ENCODE results near the gene SEMA3A. TPM values are rescaled to one million over a fixed set of nuclear protein-coding genes. Genes with fewer than 3 reads are reported as not detected.

The SEMA3A gene
- total and polyA plus RNA-seq, 2 donors (not counting 1 experiment from before 2014, with no cell fraction given) = 45.2 to 60.8 TPM

DNA sequence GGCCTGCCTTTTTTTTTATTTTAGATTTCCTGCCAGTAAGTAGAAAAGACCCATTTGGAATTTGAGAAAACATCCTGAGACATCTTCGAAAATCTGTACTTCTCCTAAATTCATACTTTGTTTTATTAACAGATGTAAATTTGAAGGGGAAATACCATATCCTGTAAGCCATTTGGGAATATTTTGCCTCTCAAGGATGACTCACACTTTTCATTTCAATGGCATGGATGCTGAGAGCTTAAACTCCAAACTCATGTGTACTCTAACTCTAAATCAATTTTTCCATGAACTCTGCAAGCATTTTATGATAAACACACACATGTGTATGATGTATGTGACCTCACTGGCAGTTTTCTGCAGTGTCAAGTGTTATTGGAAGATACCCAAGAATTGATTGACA is 89.0 kb downstream of the SEMA3A start:
- Histone ChIP-seq H2AFZ (ENCODE audit: low read length) (no peak overlapping the region), H3K9me3 (ENCODE audit: control insufficient read depth, insufficient read depth, low read depth, low read length) (no peaks in the 10 kb centered on the region), H3K4me3 (replicated peaks in 1 of 4; ENCODE audit: control extremely low read depth in 1 of 4, insufficient read depth in 1 of 4, low read depth in 3 of 4, low read length in 4 of 4) (no peak overlapping the region), H4K20me1 (ENCODE audit: control insufficient read depth, extremely low read depth, insufficient read depth, low read length) (no peaks in the 10 kb centered on the region), H3K4me1 (ENCODE audit: control insufficient read depth, extremely low read depth, insufficient read depth, low read length) (no peaks in the 10 kb centered on the region), H3K79me2 (ENCODE audit: control insufficient read depth, insufficient read depth, low read length) (no peaks in the 10 kb centered on the region), H3K27me3 (ENCODE audit: control insufficient read depth, insufficient read depth, low read length) (no peaks in the 10 kb centered on the region), H3K4me2 (ENCODE audit: extremely low read depth, insufficient read depth, low read length) (no peak overlapping the region), H3K27ac (ENCODE audit: insufficient read depth, low read length) (no peak overlapping the region), H3K9ac (ENCODE audit: insufficient read depth, low read length) (no peak overlapping the region), H3K36me3 (ENCODE audit: control insufficient read depth, insufficient read depth, low read length) (no peaks in the 10 kb centered on the region)
- peak; percentile 32 to 46 for DNase-seq (ENCODE audit: low read depth in 2 of 2)
- TF ChIP-seq, protein P1, sequence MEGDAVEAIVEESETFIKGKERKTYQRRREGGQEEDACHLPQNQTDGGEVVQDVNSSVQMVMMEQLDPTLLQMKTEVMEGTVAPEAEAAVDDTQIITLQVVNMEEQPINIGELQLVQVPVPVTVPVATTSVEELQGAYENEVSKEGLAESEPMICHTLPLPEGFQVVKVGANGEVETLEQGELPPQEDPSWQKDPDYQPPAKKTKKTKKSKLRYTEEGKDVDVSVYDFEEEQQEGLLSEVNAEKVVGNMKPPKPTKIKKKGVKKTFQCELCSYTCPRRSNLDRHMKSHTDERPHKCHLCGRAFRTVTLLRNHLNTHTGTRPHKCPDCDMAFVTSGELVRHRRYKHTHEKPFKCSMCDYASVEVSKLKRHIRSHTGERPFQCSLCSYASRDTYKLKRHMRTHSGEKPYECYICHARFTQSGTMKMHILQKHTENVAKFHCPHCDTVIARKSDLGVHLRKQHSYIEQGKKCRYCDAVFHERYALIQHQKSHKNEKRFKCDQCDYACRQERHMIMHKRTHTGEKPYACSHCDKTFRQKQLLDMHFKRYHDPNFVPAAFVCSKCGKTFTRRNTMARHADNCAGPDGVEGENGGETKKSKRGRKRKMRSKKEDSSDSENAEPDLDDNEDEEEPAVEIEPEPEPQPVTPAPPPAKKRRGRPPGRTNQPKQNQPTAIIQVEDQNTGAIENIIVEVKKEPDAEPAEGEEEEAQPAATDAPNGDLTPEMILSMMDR (conservative IDR thresholded peaks at IDR 0.05 in 1 of 2, IDR thresholded peaks at IDR 0.05 in 1 of 2; ENCODE audit: low read depth in 1 of 2, low read length in 2 of 2) = no peak
- no peak for TF ChIP-seq EZH2 (IDR thresholded peaks at IDR 0.05; ENCODE audit: low read length, missing control alignments)

DNA sequence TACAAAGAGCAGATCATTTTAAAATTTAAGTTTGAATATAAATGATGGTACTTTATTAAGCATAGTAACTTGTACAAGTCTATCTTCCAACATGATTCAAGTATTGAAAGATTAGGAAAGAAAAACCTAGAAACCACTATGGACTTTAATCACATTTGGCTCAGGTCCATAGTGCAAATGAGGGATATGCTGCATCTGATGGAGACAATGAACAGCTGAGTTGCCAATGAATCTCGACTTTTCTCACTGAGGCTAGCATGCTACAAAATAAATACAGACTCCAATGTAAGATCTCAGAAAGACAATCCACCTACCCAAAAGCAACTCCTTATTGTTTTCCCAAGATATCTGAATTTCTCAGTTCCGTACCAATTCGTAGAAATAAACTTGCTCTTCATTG is 89.8 kb downstream of the SEMA3A start:
- no peak overlapping the region for H3K9ac ChIP-seq (ENCODE audit: insufficient read depth, low read length)
- H3K27me3 ChIP-seq (ENCODE audit: control insufficient read depth, insufficient read depth, low read length) = no peaks in the 10 kb centered on the region
- H4K20me1 ChIP-seq (ENCODE audit: control insufficient read depth, extremely low read depth, insufficient read depth, low read length) = no peaks in the 10 kb centered on the region
- H3K4me3 ChIP-seq (replicated peaks in 1 of 4; ENCODE audit: control extremely low read depth in 1 of 4, insufficient read depth in 1 of 4, low read depth in 3 of 4, low read length in 4 of 4) = no peak overlapping the region
- no peak overlapping the region for H3K27ac ChIP-seq (ENCODE audit: insufficient read depth, low read length)
- H3K36me3 ChIP-seq (ENCODE audit: control insufficient read depth, insufficient read depth, low read length) = no peaks in the 10 kb centered on the region
- H3K4me2 ChIP-seq (ENCODE audit: extremely low read depth, insufficient read depth, low read length) = no peak overlapping the region
- H3K4me1 ChIP-seq (ENCODE audit: control insufficient read depth, extremely low read depth, insufficient read depth, low read length) = no peaks in the 10 kb centered on the region
- H2AFZ ChIP-seq (ENCODE audit: low read length) = no peak overlapping the region
- no peak for DNase-seq (ENCODE audit: low read depth in 2 of 2)
- no peaks in the 10 kb centered on the region for H3K79me2 ChIP-seq (ENCODE audit: control insufficient read depth, insufficient read depth, low read length)
- TF ChIP-seq, protein P1 (conservative IDR thresholded peaks at IDR 0.05 in 1 of 2, IDR thresholded peaks at IDR 0.05 in 1 of 2; ENCODE audit: low read depth in 1 of 2, low read length in 2 of 2) = no peak
- TF ChIP-seq EZH2 (IDR thresholded peaks at IDR 0.05; ENCODE audit: low read length, missing control alignments) = no peak
- no peaks in the 10 kb centered on the region for H3K9me3 ChIP-seq (ENCODE audit: control insufficient read depth, insufficient read depth, low read depth, low read length)

DNA sequence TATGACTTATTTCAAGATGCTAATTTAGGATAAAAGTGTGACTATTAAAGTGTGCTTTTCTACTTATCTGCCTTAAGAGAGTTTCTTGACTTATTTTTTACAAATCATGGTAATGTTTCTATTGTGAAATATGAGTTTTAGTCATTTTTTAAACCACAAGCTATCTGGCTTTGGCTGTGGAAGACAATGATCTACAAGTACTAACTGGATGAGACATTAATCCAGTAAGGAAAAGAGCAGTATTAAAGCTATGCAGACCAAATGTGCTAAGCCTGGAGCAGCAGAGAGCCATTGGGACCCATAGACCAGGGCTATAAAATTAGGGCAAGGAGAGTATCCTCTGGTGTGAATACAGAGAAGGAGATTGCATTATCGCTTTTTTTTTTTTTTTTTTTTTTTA is 92.4 kb downstream of the SEMA3A start:
- no peaks in the 10 kb centered on the region for H3K27me3 ChIP-seq (ENCODE audit: control insufficient read depth, insufficient read depth, low read length)
- no peaks in the 10 kb centered on the region for H3K36me3 ChIP-seq (ENCODE audit: control insufficient read depth, insufficient read depth, low read length)
- TF ChIP-seq EZH2 (IDR thresholded peaks at IDR 0.05; ENCODE audit: low read length, missing control alignments) = no peak
- TF ChIP-seq, protein P1 (conservative IDR thresholded peaks at IDR 0.05 in 1 of 2, IDR thresholded peaks at IDR 0.05 in 1 of 2; ENCODE audit: low read depth in 1 of 2, low read length in 2 of 2) = no peak
- DNase-seq (ENCODE audit: low read depth in 2 of 2) = peak in 1 of 2 donors; percentile 76
- no peaks in the 10 kb centered on the region for H3K4me1 ChIP-seq (ENCODE audit: control insufficient read depth, extremely low read depth, insufficient read depth, low read length)
- H4K20me1 ChIP-seq (ENCODE audit: control insufficient read depth, extremely low read depth, insufficient read depth, low read length) = no peaks in the 10 kb centered on the region
- no peaks in the 10 kb centered on the region for H3K79me2 ChIP-seq (ENCODE audit: control insufficient read depth, insufficient read depth, low read length)
- H3K4me2 ChIP-seq (ENCODE audit: extremely low read depth, insufficient read depth, low read length) = no peak overlapping the region
- H3K4me3 ChIP-seq (replicated peaks in 1 of 4; ENCODE audit: control extremely low read depth in 1 of 4, insufficient read depth in 1 of 4, low read depth in 3 of 4, low read length in 4 of 4) = no peak overlapping the region
- H2AFZ ChIP-seq (ENCODE audit: low read length) = no peak overlapping the region
- H3K9ac ChIP-seq (ENCODE audit: insufficient read depth, low read length) = no peak overlapping the region
- H3K27ac ChIP-seq (ENCODE audit: insufficient read depth, low read length) = no peak overlapping the region
- no peaks in the 10 kb centered on the region for H3K9me3 ChIP-seq (ENCODE audit: control insufficient read depth, insufficient read depth, low read depth, low read length)
